Progenitor cell of endocrine pancreas (in vitro differentiated cells): ENCODE measurements around the gene INTS15. TPM values are rescaled to one million over a fixed set of nuclear protein-coding genes. Genes with fewer than 3 reads are reported as not detected.
A peak's percentile ranks its signal among the peaks of the same experiment; 100 is the strongest.

ENCODE experiments used
- DNase-seq: peaks from one replicate; pipeline ENCODE4 v3.0.0; 2021; ENCODE audit warnings: low spot score; ENCODE audit not compliant: unreplicated experiment
- H3K27ac Mint-ChIP-seq: 2 replicates; pipeline ENCODE4 v1.8.0; 2021; ENCODE audit warnings: mild to moderate bottlenecking, moderate library complexity, mixed read lengths
- H3K27me3 Mint-ChIP-seq: 2 replicates; pipeline ENCODE4 v1.8.0; 2021; ENCODE audit warnings: mixed read lengths
- H3K36me3 Mint-ChIP-seq: 2 replicates; pipeline ENCODE4 v1.8.0; 2022; ENCODE audit warnings: mixed read lengths; ENCODE audit not compliant: insufficient read depth
- H3K4me1 Mint-ChIP-seq: 2 replicates; pipeline ENCODE4 v1.8.0; 2021; ENCODE audit warnings: low read depth, mixed read lengths
- H3K4me3 Mint-ChIP-seq: 2 replicates; pipeline ENCODE4 v1.8.0; 2021; ENCODE audit warnings: low read depth, mild to moderate bottlenecking, moderate library complexity, mixed read lengths
- H3K9me3 Mint-ChIP-seq: 2 replicates; pipeline ENCODE4 v1.8.0; 2021; ENCODE audit warnings: low read depth, mixed read lengths
- total RNA-seq: library from RNA; stranded (reverse); gene quantifications from 2 replicates; pipeline ENCODE4 v1.2.1, GENCODE V29; 2021
- TF ChIP-seq, protein P1 (sequence below): fragments of 200-600 bp; sonication (generic); IDR thresholded peaks from one replicate; pipeline ENCODE4 v1.5.0; 2021; ENCODE audit warnings: antibody characterized with exemption, mild to moderate bottlenecking; ENCODE audit not compliant: unreplicated experiment

Gene INTS15
- total RNA-seq, 1 donor from 2014 or later, result 57.1 TPM

DNA sequence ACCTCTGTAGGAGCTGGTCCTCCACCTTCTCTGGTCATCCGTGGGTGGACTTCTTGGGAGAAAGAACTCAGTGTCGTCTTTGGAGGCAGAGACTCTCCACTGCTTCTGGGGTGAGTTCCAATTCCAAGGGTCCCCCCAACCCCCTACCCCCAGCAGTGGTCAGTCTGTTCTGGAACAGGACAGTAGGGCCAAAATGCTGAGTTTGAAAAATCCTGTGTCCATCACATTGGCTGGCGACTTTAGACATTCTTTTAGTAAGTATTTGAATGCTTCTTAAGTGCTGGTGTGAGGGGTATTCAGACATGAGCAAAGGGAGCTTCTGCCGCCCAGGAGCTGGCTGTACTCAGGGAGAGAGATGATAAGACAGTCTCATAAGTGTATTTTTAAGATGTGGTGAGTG, 49.2 kb downstream of the INTS15 start:
- Mint-ChIP-seq H3K36me3 (peaks cover 10% of the 10 kb centered on the region), H3K4me1 (peaks cover 12% of the 10 kb centered on the region), H3K4me3 (peak overlapping the region; percentile 80), H3K9me3 (no peaks in the 10 kb centered on the region), H3K27me3 (no peaks in the 10 kb centered on the region), H3K27ac (no peak overlapping the region)
- TF ChIP-seq, protein P1, sequence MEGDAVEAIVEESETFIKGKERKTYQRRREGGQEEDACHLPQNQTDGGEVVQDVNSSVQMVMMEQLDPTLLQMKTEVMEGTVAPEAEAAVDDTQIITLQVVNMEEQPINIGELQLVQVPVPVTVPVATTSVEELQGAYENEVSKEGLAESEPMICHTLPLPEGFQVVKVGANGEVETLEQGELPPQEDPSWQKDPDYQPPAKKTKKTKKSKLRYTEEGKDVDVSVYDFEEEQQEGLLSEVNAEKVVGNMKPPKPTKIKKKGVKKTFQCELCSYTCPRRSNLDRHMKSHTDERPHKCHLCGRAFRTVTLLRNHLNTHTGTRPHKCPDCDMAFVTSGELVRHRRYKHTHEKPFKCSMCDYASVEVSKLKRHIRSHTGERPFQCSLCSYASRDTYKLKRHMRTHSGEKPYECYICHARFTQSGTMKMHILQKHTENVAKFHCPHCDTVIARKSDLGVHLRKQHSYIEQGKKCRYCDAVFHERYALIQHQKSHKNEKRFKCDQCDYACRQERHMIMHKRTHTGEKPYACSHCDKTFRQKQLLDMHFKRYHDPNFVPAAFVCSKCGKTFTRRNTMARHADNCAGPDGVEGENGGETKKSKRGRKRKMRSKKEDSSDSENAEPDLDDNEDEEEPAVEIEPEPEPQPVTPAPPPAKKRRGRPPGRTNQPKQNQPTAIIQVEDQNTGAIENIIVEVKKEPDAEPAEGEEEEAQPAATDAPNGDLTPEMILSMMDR, result no peak
- no peak for DNase-seq

DNA sequence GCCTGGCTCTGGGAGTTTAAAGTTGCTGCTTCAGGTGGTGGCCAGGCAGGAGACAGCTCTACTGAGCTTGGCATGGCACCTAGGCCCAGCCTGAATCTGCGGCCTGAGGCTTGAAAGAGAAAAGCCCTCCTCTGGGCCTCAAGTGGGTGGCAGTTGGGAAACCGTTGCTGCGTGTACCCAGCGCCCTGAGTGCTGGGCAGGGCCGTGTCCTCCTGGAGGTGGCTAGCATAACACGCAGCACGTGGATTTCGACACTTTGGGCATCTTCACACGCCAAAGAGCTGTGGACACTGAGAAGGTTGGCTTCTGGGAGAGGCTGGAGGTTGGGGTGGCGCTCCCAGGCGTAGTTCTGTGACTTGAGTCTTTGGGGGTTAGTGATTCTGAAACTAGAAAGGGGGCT, 49.8 kb downstream of the INTS15 start:
- Mint-ChIP-seq H3K36me3 (peaks cover 10% of the 10 kb centered on the region), H3K27me3 (no peaks in the 10 kb centered on the region), H3K4me1 (peaks cover 12% of the 10 kb centered on the region), H3K4me3 (peak overlapping the region; percentile 80), H3K27ac (no peak overlapping the region), H3K9me3 (no peaks in the 10 kb centered on the region)
- TF ChIP-seq, protein P1, result no peak
- DNase-seq, result no peak

DNA sequence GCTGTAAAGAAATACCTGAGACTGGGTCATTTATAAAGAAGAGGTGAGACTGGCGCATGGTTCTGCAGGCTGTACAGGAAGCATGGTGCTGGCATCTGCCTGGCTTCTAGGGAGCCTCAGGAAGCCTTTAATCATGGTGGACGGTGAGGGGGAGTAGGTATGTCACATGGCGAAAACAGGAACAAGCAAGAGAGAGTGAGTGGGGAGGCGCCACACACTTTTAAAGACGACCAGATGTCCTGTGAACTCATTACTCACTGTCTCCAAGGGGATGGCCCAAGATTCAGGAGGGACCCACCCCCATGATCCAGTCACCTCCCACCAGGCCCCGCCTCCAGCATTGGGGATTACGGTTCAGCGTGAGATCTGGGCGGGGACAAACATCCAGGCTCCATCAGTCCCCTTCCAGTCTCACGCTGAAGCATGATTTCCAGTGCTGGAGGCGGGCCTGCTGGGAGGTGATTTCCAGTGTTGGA, 50.5 kb downstream of the INTS15 start:
- H3K27me3 Mint-ChIP-seq, result no peaks in the 10 kb centered on the region

DNA sequence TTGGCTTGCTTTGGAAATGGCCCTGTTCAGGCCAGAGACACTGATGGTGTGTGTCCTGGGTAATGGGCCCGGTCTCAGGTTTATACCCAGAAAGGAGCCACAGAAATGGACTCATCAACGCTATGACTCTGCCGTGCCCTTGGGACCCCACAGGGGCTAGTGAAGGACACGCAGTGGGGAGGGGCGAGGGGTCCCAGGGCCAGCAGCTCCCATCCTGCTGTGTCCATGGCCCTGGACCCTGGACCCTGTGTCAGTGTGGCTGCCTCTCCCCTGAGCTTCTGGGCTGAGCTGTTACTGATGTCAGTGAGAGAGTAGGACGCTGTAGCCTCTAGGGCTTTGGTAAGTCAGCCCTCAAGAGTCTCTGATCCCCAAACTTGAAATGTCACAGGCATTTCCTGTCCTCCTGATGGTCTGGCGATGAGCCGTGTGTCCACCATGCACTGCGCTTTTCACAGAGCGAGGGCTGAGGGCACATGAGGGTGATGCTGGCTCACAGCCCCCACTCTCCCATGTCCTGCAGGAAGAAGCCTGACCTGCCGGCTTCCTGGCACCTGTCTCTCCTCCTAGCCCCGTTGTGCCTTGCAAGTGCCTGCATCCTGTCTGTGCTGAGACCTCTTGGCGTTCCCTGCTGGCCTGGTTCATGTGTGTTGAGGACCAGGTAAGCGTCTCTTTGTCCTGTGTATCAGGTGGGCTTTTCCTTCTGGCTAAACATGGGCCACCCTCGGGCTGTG, 51.6 kb downstream of the INTS15 start:
- DNase-seq, result no peak
- H3K27ac Mint-ChIP-seq, result no peak overlapping the region
- peaks cover 10% of the 10 kb centered on the region for H3K36me3 Mint-ChIP-seq
- TF ChIP-seq, protein P1, result no peak
- no peak overlapping the region for H3K4me3 Mint-ChIP-seq
- H3K9me3 Mint-ChIP-seq, result no peaks in the 10 kb centered on the region
- no peaks in the 10 kb centered on the region for H3K27me3 Mint-ChIP-seq
- H3K4me1 Mint-ChIP-seq, result peaks cover 11% of the 10 kb centered on the region

More for the DNA sequence above, 50.5 kb downstream of the INTS15 start:
- peak overlapping the region; percentile 35 for H3K4me3 Mint-ChIP-seq
- H3K36me3 Mint-ChIP-seq, result peaks cover 10% of the 10 kb centered on the region
- peaks cover 12% of the 10 kb centered on the region for H3K4me1 Mint-ChIP-seq
- H3K27ac Mint-ChIP-seq, result no peak overlapping the region
- no peaks in the 10 kb centered on the region for H3K9me3 Mint-ChIP-seq
- TF ChIP-seq, protein P1, result no peak
- no peak for DNase-seq

DNA sequence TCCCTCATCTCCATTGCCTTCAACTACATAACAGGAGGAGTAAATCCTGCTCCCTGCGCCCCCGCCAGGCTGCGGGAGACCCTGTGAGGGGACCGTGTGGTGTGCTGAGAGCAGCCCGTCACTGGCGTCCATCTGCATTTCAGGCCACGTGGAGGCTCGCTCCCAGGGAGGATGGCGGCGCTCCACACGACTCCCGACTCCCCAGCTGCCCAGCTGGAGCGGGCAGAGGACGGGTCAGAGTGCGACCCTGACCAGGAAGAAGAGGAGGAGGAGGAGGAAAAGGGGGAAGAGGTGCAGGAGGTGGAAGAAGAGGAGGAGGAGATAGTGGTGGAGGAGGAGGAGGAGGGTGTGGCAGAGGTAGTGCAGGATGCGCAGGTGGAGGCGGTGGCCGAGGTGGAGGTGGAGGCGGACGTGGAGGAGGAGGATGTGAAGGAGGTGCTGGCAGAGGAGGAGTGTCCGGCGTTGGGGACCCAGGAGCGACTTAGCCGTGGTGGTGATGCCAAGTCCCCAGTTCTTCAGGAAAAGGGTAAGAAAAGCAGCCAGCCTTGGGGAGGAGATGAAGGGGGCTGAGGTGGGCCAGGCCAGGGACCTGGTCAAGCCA, 52.5 kb downstream of the INTS15 start:
- Mint-ChIP-seq H3K9me3 (no peaks in the 10 kb centered on the region), H3K4me1 (peaks cover 11% of the 10 kb centered on the region), H3K4me3 (no peak overlapping the region), H3K27me3 (no peaks in the 10 kb centered on the region), H3K36me3 (peaks cover 11% of the 10 kb centered on the region), H3K27ac (no peak overlapping the region)
- TF ChIP-seq, protein P1, result no peak
- DNase-seq, result no peak
